ENCODE measurements around the gene HPRT1.
"Not testable (repeated sequence)": the region's sequence is repeated elsewhere in the genome, so short reads cannot be mapped to it uniquely, and the experiment has no call there.

HPRT1 gene

GRCh38 chrX:134460005-134460861, at the start of gene HPRT1:
TSS of gene HPRT1 (plus strand) at chrX:134460165. CDS start at chrX:134460312, 147 bp downstream.
- peak; percentile 63 for DNase-seq (ENCODE audit: low spot score)

GRCh38 chrX:134416087-134416486, 43.9 kb upstream of the HPRT1 start:
- DNase-seq (ENCODE audit: low spot score): no peak

GRCh38 chrX:134418317-134419113, 41.5 kb upstream of the HPRT1 start:
- DNase-seq (ENCODE audit: low spot score): no peak

- DNase-seq (ENCODE audit: low spot score): no peak
Observed at GRCh38 chrX:134419784-134420183, 40.2 kb upstream of the HPRT1 start.

GRCh38 chrX:134423606-134424005, 36.4 kb upstream of the HPRT1 start:
- DNase-seq (ENCODE audit: low spot score): peak; percentile 44

- no peak for DNase-seq (ENCODE audit: low spot score)
Observed at GRCh38 chrX:134426281-134426680, 33.7 kb upstream of the HPRT1 start.

GRCh38 chrX:134431894-134432293, 28.1 kb upstream of the HPRT1 start:
- DNase-seq (ENCODE audit: low spot score): no peak

- no peak for DNase-seq (ENCODE audit: low spot score)
Observed at GRCh38 chrX:134435894-134436293, 24.1 kb upstream of the HPRT1 start.

GRCh38 chrX:134443020-134443419, 16.9 kb upstream of the HPRT1 start:
- peak; percentile 26 for DNase-seq (ENCODE audit: low spot score)

- DNase-seq (ENCODE audit: low spot score): peak; percentile 50
Observed at GRCh38 chrX:134443461-134443860, 16.5 kb upstream of the HPRT1 start.

GRCh38 chrX:134444681-134445080, 15.3 kb upstream of the HPRT1 start:
- DNase-seq (ENCODE audit: low spot score): no peak

GRCh38 chrX:134452596-134452995, 7.4 kb upstream of the HPRT1 start:
- DNase-seq (ENCODE audit: low spot score): no peak

GRCh38 chrX:134453631-134454030, 6.3 kb upstream of the HPRT1 start:
- DNase-seq (ENCODE audit: low spot score): no peak

- DNase-seq (ENCODE audit: low spot score): no peak
Observed at GRCh38 chrX:134454506-134454905, 5.5 kb upstream of the HPRT1 start.

GRCh38 chrX:134457708-134458107, 2.3 kb upstream of the HPRT1 start:
- no peak for DNase-seq (ENCODE audit: low spot score)

- DNase-seq (ENCODE audit: low spot score): no peak
Observed at GRCh38 chrX:134459683-134460004, 321 bp upstream of the HPRT1 start.

GRCh38 chrX:134460862-134461220, 876 bp downstream of the HPRT1 start:
- no peak for DNase-seq (ENCODE audit: low spot score)

GRCh38 chrX:134461437-134461836, 1.5 kb downstream of the HPRT1 start:
- no peak for DNase-seq (ENCODE audit: low spot score)

- DNase-seq (ENCODE audit: low spot score): no peak
Observed at GRCh38 chrX:134462927-134463326, 3.0 kb downstream of the HPRT1 start.

GRCh38 chrX:134464453-134464852, 4.5 kb downstream of the HPRT1 start:
- DNase-seq (ENCODE audit: low spot score): not testable (repeated sequence)

GRCh38 chrX:134469486-134469885, 9.5 kb downstream of the HPRT1 start:
- no peak for DNase-seq (ENCODE audit: low spot score)

- DNase-seq (ENCODE audit: low spot score): no peak
Observed at GRCh38 chrX:134470013-134470412, 10.0 kb downstream of the HPRT1 start.

GRCh38 chrX:134472041-134472440, 12.1 kb downstream of the HPRT1 start:
- DNase-seq (ENCODE audit: low spot score): no peak
